GM13977 (cell line): Measurements from ENCODE around the gene GGTLC2.

Experiments
- DNase-seq: peaks from one replicate; pipeline ENCODE4 v3.0.0; 2012; ENCODE audit warnings: low spot score
- CTCF ChIP-seq: IDR thresholded peaks from 2 replicates; pipeline ENCODE4 v1.5.1; 2012; ENCODE audit warnings: mild to moderate bottlenecking, control low read depth; ENCODE audit not compliant: insufficient read depth; ENCODE audit errors: extremely low read depth, missing control alignments
- in situ Hi-C: fragments of 300-500 bp; cut with MboI; formaldehyde crosslinking; loops from one replicate; pipeline ENCODE4 v1.12.0; 2022; ENCODE audit warnings: low sequenced_read_pairs, low pct_unique_long_range_greater_than_20kb, mixed read lengths, inconsistent platforms; ENCODE audit not compliant: unreplicated experiment

GGTLC2 gene

GRCh38 chr22:22671506-22671905 is 27.1 kb downstream of the GGTLC2 start:
- in situ Hi-C loops: no loop called here
- DNase-seq: no peak
- no peak for TF ChIP-seq CTCF

GRCh38 chr22:22673099-22673498 is 28.7 kb downstream of the GGTLC2 start:
- DNase-seq: no peak
- in situ Hi-C loops: no loop called here
- TF ChIP-seq CTCF: no peak

GRCh38 chr22:22673628-22674027 is 29.2 kb downstream of the GGTLC2 start:
- in situ Hi-C loops: no loop called here
- DNase-seq: no peak
- TF ChIP-seq CTCF: no peak

GRCh38 chr22:22674467-22674866 is 30.1 kb downstream of the GGTLC2 start:
- in situ Hi-C loops: no loop called here
- DNase-seq: no peak
- no peak for TF ChIP-seq CTCF

- TF ChIP-seq CTCF: no peak
- DNase-seq: no peak
- in situ Hi-C loops: no loop called here
Observed at GRCh38 chr22:22678970-22679369, 34.6 kb downstream of the GGTLC2 start.

- in situ Hi-C loops: no loop called here
- TF ChIP-seq CTCF: no peak
- no peak for DNase-seq
Observed at GRCh38 chr22:22680396-22680795, 36.0 kb downstream of the GGTLC2 start.

GRCh38 chr22:22681221-22681739 is 36.9 kb downstream of the GGTLC2 start:
- in situ Hi-C loops: no loop called here
- no peak for DNase-seq

More at GRCh38 chr22:22681221-22681739, 36.9 kb downstream of the GGTLC2 start:
- TF ChIP-seq CTCF: no peak
